Activated CD8-positive, alpha-beta T cell treated with anti-CD3 and anti-CD28 coated beads for 36 hours (primary cell): ENCODE measurements around the gene ADGRG1. TPM values are rescaled to one million over a fixed set of nuclear protein-coding genes. Genes with fewer than 3 reads are reported as not detected.

Experiments used
- ATAC-seq: fragments of 200-7000 bp; cut with Tn5 transposase; one replicate; pipeline ENCODE4 v1.10.0; 2021; ENCODE audit warnings: mild to moderate bottlenecking, moderate library complexity
- CTCF ChIA-PET: fragments of 350-600 bp; sonication (Branson Sonifier 250); formaldehyde crosslinking; loops from one replicate; lab custom pipeline; 2021; ENCODE audit warnings: antibody characterized with exemption; lab: Charles Lee
- POLR2A ChIA-PET: fragments of 350-600 bp; sonication (Branson Sonifier 250); formaldehyde crosslinking; loops from one replicate; lab custom pipeline; 2021; ENCODE audit warnings: antibody characterized with exemption; lab: Charles Lee
- DNase-seq: peaks from one replicate; pipeline ENCODE4 v3.0.0-alpha.2; 2020
- H3K27ac Mint-ChIP-seq: one replicate; pipeline ENCODE4 v1.8.0; 2021; ENCODE audit warnings: mild to moderate bottlenecking, mixed read lengths
- H3K27me3 Mint-ChIP-seq: one replicate; pipeline ENCODE4 v1.8.0; 2021; ENCODE audit warnings: mixed read lengths
- H3K36me3 Mint-ChIP-seq: one replicate; pipeline ENCODE4 v1.8.0; 2021; ENCODE audit warnings: low read depth, mixed read lengths
- H3K4me1 Mint-ChIP-seq: one replicate; pipeline ENCODE4 v1.8.0; 2021; ENCODE audit warnings: low read depth, mixed read lengths
- H3K4me3 Mint-ChIP-seq: one replicate; pipeline ENCODE4 v1.8.0; 2021; ENCODE audit warnings: mild to moderate bottlenecking, moderate library complexity, mixed read lengths
- H3K9me3 Mint-ChIP-seq: one replicate; pipeline ENCODE4 v1.8.0; 2021; ENCODE audit warnings: mixed read lengths
- CTCF ChIP-seq: fragments of 200-600 bp; IDR thresholded peaks from one replicate; pipeline ENCODE4 v1.8.0; 2022; ENCODE audit warnings: antibody characterized with exemption, mild to moderate bottlenecking
- intact Hi-C: fragments of 100-400 bp; cut with micrococcal nuclease; formaldehyde crosslinking; loops from one replicate; pipeline ENCODE4 v1.10.0; 2022
- total RNA-seq, 2 experiments: library from RNA; stranded (reverse); gene quantifications; one replicate each; pipeline ENCODE4 v1.2.3, GENCODE V29; 2021

The ADGRG1 gene
- total RNA-seq, 2 experiments from 2014 or later, result 4.9 to 8.5 TPM

GRCh38 chr16:57701759-57702371 is 73.4 kb downstream of the ADGRG1 start:
- ATAC-seq (no peak), DNase-seq (no peak)
- ChIA-PET CTCF (no interaction called here), POLR2A (no interaction called here)
- no peak overlapping the region for H3K4me3 Mint-ChIP-seq
- H3K36me3 Mint-ChIP-seq, result no peaks in the 10 kb centered on the region
- intact Hi-C loops, result no loop called here
- H3K27me3 Mint-ChIP-seq, result peaks cover 1% of the 10 kb centered on the region
- no peak overlapping the region for H3K27ac Mint-ChIP-seq
- H3K9me3 Mint-ChIP-seq, result no peaks in the 10 kb centered on the region
- no peak for TF ChIP-seq CTCF
- H3K4me1 Mint-ChIP-seq, result no peaks in the 10 kb centered on the region

GRCh38 chr16:57703416-57704010 is 75.1 kb downstream of the ADGRG1 start:
- Mint-ChIP-seq H3K9me3 (no peaks in the 10 kb centered on the region), H3K36me3 (no peaks in the 10 kb centered on the region), H3K27me3 (peaks cover 2% of the 10 kb centered on the region), H3K27ac (no peak overlapping the region), H3K4me3 (no peak overlapping the region), H3K4me1 (peaks cover 4% of the 10 kb centered on the region)
- no peak for DNase-seq
- ChIA-PET POLR2A (no interaction called here), CTCF (no interaction called here)
- TF ChIP-seq CTCF, result no peak
- intact Hi-C loops, result no loop called here
- ATAC-seq, result no peak

- Mint-ChIP-seq H3K4me1 (peaks cover 4% of the 10 kb centered on the region), H3K4me3 (no peak overlapping the region), H3K27ac (no peak overlapping the region), H3K9me3 (no peaks in the 10 kb centered on the region), H3K27me3 (peaks cover 2% of the 10 kb centered on the region), H3K36me3 (no peaks in the 10 kb centered on the region)
- intact Hi-C loops, result no loop called here
- POLR2A ChIA-PET, result no interaction called here
- no peak for DNase-seq
- CTCF ChIA-PET, result no interaction called here
- TF ChIP-seq CTCF, result no peak
- no peak for ATAC-seq
Observed at GRCh38 chr16:57704011-57704904, 75.8 kb downstream of the ADGRG1 start.

GRCh38 chr16:57704905-57705852 is 76.7 kb downstream of the ADGRG1 start:
- intact Hi-C loops, result no loop called here
- POLR2A ChIA-PET, result no interaction called here
- DNase-seq (no peak), ATAC-seq (no peak)
- CTCF ChIA-PET, result no interaction called here
- no peak for TF ChIP-seq CTCF
- H3K27me3 Mint-ChIP-seq, result peaks cover 2% of the 10 kb centered on the region
- H3K4me3 Mint-ChIP-seq, result no peak overlapping the region
- H3K36me3 Mint-ChIP-seq, result no peaks in the 10 kb centered on the region
- peaks cover 4% of the 10 kb centered on the region for H3K4me1 Mint-ChIP-seq
- H3K9me3 Mint-ChIP-seq, result no peaks in the 10 kb centered on the region
- H3K27ac Mint-ChIP-seq, result no peak overlapping the region
